ENCODE measurements around the gene SPACA4. TPM values are rescaled to one million over a fixed set of nuclear protein-coding genes. Genes with fewer than 3 reads are reported as not detected.

SPACA4 gene
- total and polyA plus RNA-seq, 7 donors = 0.34 TPM; not detected in 6

DNA sequence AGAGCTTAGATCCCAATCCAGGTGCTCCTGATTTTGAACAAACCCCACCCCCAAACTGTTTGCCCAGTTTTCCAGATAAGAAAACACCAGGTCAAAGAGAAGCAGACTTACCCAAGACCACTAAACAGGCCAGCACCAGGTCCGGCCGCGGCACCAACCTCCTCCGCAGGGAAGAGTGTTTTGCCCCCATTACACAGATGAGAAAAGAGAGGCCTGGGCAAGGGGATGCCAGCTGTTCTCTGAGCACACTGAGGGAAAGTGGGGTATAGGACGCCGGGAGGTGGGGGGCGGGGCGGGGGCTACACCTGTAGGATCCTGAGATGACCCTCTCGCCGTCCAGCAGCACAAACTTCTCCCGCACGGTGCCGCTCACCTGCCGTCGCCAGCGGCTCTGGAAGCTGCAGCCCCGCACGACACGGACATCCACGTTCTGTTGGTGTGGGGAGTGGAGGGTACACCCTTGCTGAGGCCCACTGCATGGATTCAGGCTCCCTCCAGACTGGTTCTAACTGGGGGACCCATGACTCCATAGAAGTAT lies 3.1 kb downstream of the SPACA4 start:
- TF ChIP-seq POLR2AphosphoS5 (IDR thresholded peaks at IDR 0.05) = no peak
- TF ChIP-seq EP300 (IDR thresholded peaks at IDR 0.05) = no peak
- TF ChIP-seq, protein P1, sequence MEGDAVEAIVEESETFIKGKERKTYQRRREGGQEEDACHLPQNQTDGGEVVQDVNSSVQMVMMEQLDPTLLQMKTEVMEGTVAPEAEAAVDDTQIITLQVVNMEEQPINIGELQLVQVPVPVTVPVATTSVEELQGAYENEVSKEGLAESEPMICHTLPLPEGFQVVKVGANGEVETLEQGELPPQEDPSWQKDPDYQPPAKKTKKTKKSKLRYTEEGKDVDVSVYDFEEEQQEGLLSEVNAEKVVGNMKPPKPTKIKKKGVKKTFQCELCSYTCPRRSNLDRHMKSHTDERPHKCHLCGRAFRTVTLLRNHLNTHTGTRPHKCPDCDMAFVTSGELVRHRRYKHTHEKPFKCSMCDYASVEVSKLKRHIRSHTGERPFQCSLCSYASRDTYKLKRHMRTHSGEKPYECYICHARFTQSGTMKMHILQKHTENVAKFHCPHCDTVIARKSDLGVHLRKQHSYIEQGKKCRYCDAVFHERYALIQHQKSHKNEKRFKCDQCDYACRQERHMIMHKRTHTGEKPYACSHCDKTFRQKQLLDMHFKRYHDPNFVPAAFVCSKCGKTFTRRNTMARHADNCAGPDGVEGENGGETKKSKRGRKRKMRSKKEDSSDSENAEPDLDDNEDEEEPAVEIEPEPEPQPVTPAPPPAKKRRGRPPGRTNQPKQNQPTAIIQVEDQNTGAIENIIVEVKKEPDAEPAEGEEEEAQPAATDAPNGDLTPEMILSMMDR (IDR thresholded peaks at IDR 0.05) = no peak
- TF ChIP-seq POLR2A (IDR thresholded peaks at IDR 0.05) = no peak
- no peak for DNase-seq
- no peak overlapping the region for H3K4me3 ChIP-seq
- no peaks in the 10 kb centered on the region for H3K4me1 ChIP-seq
- no peaks in the 10 kb centered on the region for H3K27me3 ChIP-seq
- WGBS, 2 donors = 94 to 95% methylated on average over 20 of the region's 20 CpGs
- H3K9me3 ChIP-seq = no peaks in the 10 kb centered on the region
- peaks cover 0 to under 1% (median 0%) of the 10 kb centered on the region in 4 donors for H3K36me3 ChIP-seq
- H3K27ac ChIP-seq = no peak overlapping the region
- intact Hi-C loops (cut with DNase I) = no loop called here

DNA sequence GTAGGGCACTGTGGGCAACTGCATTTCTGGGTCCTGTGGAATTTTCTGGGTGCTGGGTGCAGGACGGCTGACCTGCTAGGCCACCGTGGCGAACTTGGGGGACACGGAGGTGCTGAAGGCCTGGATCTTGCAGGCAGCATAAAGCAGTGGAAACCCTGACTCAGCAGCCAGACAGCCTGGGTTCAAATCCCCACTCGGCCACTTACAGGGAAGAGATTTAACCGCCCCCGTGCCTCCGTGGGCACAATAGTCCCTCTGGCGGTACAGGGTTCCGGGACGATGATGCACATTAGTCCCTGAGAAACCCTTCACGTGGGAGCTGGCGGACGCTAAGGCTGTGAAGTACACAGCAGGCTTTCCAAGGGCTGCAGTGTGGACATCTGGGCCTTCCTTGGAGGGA lies 5.3 kb downstream of the SPACA4 start:
- peaks cover 0 to 15% (median 10%) of the 10 kb centered on the region in 4 donors for H3K4me1 ChIP-seq
- H3K36me3 ChIP-seq = peaks cover 10 to 23% (median 20%) of the 10 kb centered on the region in 4 donors
- DNase-seq = no peak
- 88 to 93% methylated on average over 14 of the region's 14 CpGs for WGBS, 2 donors
- no peaks in the 10 kb centered on the region for H3K27me3 ChIP-seq
- no peak overlapping the region for H3K4me3 ChIP-seq
- intact Hi-C loops (cut with DNase I) = no loop called here
- H3K27ac ChIP-seq = no peak overlapping the region
- H3K9me3 ChIP-seq = no peaks in the 10 kb centered on the region
- TF ChIP-seq, protein P1 (IDR thresholded peaks at IDR 0.05) = no peak
- TF ChIP-seq POLR2A (IDR thresholded peaks at IDR 0.05) (no peak), EP300 (IDR thresholded peaks at IDR 0.05) (no peak), POLR2AphosphoS5 (IDR thresholded peaks at IDR 0.05) (no peak)

DNA sequence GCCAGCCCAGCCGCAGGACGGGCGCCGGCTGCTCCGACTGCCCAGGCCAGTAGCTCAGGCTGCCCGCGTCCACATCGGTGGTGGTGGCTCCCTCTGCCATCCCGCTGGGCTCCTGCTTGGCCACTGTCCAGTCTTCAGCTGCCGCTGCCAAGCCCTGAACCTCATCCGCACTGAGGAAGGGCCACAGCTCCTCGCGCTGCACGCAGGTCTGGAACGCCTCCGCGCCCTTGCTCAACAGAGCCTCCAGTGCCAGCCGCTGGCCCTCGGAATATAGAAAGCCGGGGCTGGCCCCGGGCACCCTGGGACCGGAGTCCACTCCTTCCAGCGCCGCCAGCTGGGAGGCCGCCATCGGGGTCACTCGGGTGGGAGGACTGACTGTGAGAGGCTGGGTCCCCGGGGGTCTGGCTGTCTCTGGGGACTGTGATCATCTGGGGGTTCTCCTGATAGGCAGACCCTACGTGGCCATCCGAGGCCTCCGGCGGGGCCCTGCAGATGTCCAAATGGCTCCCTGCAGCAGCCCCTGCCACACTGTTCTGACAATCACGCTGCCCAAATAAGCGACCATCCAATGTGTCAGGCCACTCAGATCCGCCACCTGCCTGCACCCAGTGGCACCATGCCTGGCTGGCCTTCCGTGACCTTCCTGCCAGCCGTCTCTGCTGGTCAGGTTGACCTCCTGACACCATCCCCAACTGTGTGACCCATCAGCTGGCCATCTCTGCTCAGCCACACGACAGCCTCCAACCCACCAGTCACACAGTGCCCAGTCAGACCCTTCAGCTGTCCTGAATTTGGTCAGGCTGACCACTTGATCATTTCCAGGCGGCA lies 6.7 kb downstream of the SPACA4 start:
- intact Hi-C loops (cut with DNase I) = no loop called here
- H3K36me3 ChIP-seq = peaks cover 10 to 32% (median 25%) of the 10 kb centered on the region in 4 donors
- H3K4me3 ChIP-seq = no peak overlapping the region
- WGBS, 2 donors = 16 to 67% methylated on average over 39 of the region's 39 CpGs
- peaks cover 0 to 29% (median 24%) of the 10 kb centered on the region in 4 donors for H3K4me1 ChIP-seq
- H3K27me3 ChIP-seq = no peaks in the 10 kb centered on the region
- no peaks in the 10 kb centered on the region for H3K9me3 ChIP-seq
- TF ChIP-seq POLR2AphosphoS5 (IDR thresholded peaks at IDR 0.05) = no peak
- H3K27ac ChIP-seq = peak overlapping the region in 1 of 4 donors; percentile 39
- no peak for DNase-seq

DNA sequence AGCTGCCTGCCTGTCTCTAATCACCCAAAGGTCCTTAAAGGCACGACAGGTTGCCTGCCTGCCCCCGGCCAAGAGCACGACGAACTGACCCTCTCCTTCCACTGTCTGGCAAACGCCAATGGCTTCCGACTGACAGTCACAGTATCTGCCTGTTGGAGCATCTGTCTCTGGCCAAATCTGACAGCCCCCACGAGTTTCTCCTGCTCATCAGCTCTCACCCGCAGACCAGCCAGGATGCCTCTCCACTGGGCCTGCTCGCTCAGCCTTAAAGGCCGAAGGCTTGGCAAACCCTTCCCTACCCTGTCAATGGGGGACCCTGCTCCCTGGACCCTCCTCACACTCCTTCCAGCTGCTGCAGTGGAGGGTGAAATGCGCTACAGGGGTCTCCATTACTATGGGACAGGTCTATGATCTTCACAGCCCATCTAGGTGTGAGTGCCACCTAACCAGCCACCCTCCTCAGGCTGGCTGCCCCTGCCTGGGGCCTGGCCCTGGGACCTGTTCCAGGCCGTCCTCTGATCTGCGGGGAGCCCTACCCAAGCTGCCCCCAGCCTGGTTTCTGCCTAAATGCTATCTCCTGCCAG lies 7.4 kb downstream of the SPACA4 start:
- intact Hi-C loops (cut with DNase I) = no loop called here
- Histone ChIP-seq H3K36me3 (peaks cover 10 to 32% (median 25%) of the 10 kb centered on the region in 4 donors), H3K27me3 (no peaks in the 10 kb centered on the region), H3K9me3 (no peaks in the 10 kb centered on the region), H3K4me1 (peaks cover 0 to 32% (median 27%) of the 10 kb centered on the region in 4 donors), H3K4me3 (peak overlapping the region in 1 of 4 donors; percentile 3), H3K27ac (peak overlapping the region in 2 of 4 donors; percentile 3 to 39)
- no peak for DNase-seq
- 16 to 60% methylated on average over 13 of the region's 13 CpGs for WGBS, 2 donors
- TF ChIP-seq POLR2A (IDR thresholded peaks at IDR 0.05) (no peak), EP300 (IDR thresholded peaks at IDR 0.05) (no peak), POLR2AphosphoS5 (IDR thresholded peaks at IDR 0.05) (no peak)
- TF ChIP-seq, protein P1 (IDR thresholded peaks at IDR 0.05) = no peak
